HFFc6 (cell line): ENCODE data around the gene IL17A. TPM values are rescaled to one million over a fixed set of nuclear protein-coding genes. Genes with fewer than 3 reads are reported as not detected.

Experiments
- DNase-seq: peaks from one replicate; pipeline ENCODE4 v3.0.0-alpha.2; 2018
- H3K27ac Mint-ChIP-seq: 2 replicates; pipeline ENCODE4 v1.8.0; 2020; ENCODE audit warnings: mild to moderate bottlenecking, mixed read lengths
- H3K27me3 Mint-ChIP-seq: 2 replicates; pipeline ENCODE4 v1.8.0; 2021; ENCODE audit warnings: mild to moderate bottlenecking, moderate library complexity, mixed read lengths; ENCODE audit not compliant: insufficient read depth
- H3K36me3 Mint-ChIP-seq: 2 replicates; pipeline ENCODE4 v1.8.0; 2021; ENCODE audit warnings: low read depth, mixed read lengths
- H3K4me1 Mint-ChIP-seq: 2 replicates; pipeline ENCODE4 v1.8.0; 2020; ENCODE audit warnings: low read depth, mixed read lengths
- H3K4me3 Mint-ChIP-seq: 2 replicates; pipeline ENCODE4 v1.8.0; 2020; ENCODE audit warnings: mild to moderate bottlenecking, moderate library complexity, mixed read lengths
- H3K9me3 Mint-ChIP-seq: 2 replicates; pipeline ENCODE4 v1.8.0; 2020; ENCODE audit warnings: mild to moderate bottlenecking, mixed read lengths
- CTCF ChIP-seq: fragments of 200-600 bp; sonication (generic); IDR thresholded peaks from 2 replicates; pipeline ENCODE4 v1.5.0; 2021; ENCODE audit warnings: antibody characterized with exemption, mild to moderate bottlenecking
- total RNA-seq, 6 experiments: library from RNA; stranded (reverse); fragmentation: NEBNext Ultra II Directional; extraction: Animal tissue kit (Norgen Biotek cat#: 25700); gene quantifications; 2 replicates in 1 of 6; 3 replicates in 5 of 6; pipeline ENCODE4 v1.2.3, GENCODE V29; 2021

IL17A gene
- total RNA-seq, 6 experiments from 2014 or later: not detected

- no peak for DNase-seq
- H3K27ac Mint-ChIP-seq: no peak overlapping the region
- no peaks in the 10 kb centered on the region for H3K36me3 Mint-ChIP-seq
- TF ChIP-seq CTCF: no peak
- no peak overlapping the region for H3K4me3 Mint-ChIP-seq
- H3K4me1 Mint-ChIP-seq: no peaks in the 10 kb centered on the region
- H3K9me3 Mint-ChIP-seq: no peaks in the 10 kb centered on the region
- peaks cover 8% of the 10 kb centered on the region for H3K27me3 Mint-ChIP-seq
These were observed 20.9 kb downstream of the IL17A start for GRCh38 chr6:52207066-52207465.

GRCh38 chr6:52208612-52209011, 22.4 kb downstream of the IL17A start:
- no peak for DNase-seq
- no peak overlapping the region for H3K27ac Mint-ChIP-seq
- no peak overlapping the region for H3K4me3 Mint-ChIP-seq
- peaks cover 13% of the 10 kb centered on the region for H3K27me3 Mint-ChIP-seq
- no peak for TF ChIP-seq CTCF
- H3K36me3 Mint-ChIP-seq: no peaks in the 10 kb centered on the region
- no peaks in the 10 kb centered on the region for H3K4me1 Mint-ChIP-seq
- H3K9me3 Mint-ChIP-seq: no peaks in the 10 kb centered on the region

GRCh38 chr6:52209770-52210169, 23.6 kb downstream of the IL17A start:
- no peak overlapping the region for H3K4me3 Mint-ChIP-seq
- DNase-seq: no peak
- no peak for TF ChIP-seq CTCF
- H3K27me3 Mint-ChIP-seq: peaks cover 13% of the 10 kb centered on the region
- no peaks in the 10 kb centered on the region for H3K9me3 Mint-ChIP-seq
- H3K36me3 Mint-ChIP-seq: no peaks in the 10 kb centered on the region
- no peaks in the 10 kb centered on the region for H3K4me1 Mint-ChIP-seq
- no peak overlapping the region for H3K27ac Mint-ChIP-seq

GRCh38 chr6:52210227-52210626, 24.1 kb downstream of the IL17A start:
- Mint-ChIP-seq H3K36me3 (no peaks in the 10 kb centered on the region), H3K9me3 (no peaks in the 10 kb centered on the region), H3K27me3 (peaks cover 13% of the 10 kb centered on the region), H3K27ac (no peak overlapping the region), H3K4me1 (no peaks in the 10 kb centered on the region), H3K4me3 (no peak overlapping the region)
- no peak for DNase-seq
- TF ChIP-seq CTCF: no peak

- Mint-ChIP-seq H3K4me1 (no peaks in the 10 kb centered on the region), H3K27ac (no peak overlapping the region), H3K27me3 (peaks cover 11% of the 10 kb centered on the region), H3K9me3 (no peaks in the 10 kb centered on the region), H3K4me3 (no peak overlapping the region), H3K36me3 (no peaks in the 10 kb centered on the region)
- TF ChIP-seq CTCF: no peak
- DNase-seq: no peak
These were observed 27.0 kb downstream of the IL17A start for GRCh38 chr6:52213127-52213526.

- no peak for TF ChIP-seq CTCF
- Mint-ChIP-seq H3K36me3 (no peaks in the 10 kb centered on the region), H3K27ac (no peak overlapping the region), H3K9me3 (no peaks in the 10 kb centered on the region), H3K4me1 (no peaks in the 10 kb centered on the region), H3K4me3 (no peak overlapping the region), H3K27me3 (peaks cover 14% of the 10 kb centered on the region)
- DNase-seq: no peak
These were observed 29.6 kb downstream of the IL17A start for GRCh38 chr6:52215787-52216186.
